Kidney (tissue), 14 donors: ENCODE data around the gene ZC3H8. TPM values are rescaled to one million over a fixed set of nuclear protein-coding genes. Genes with fewer than 3 reads are reported as not detected.

Source experiments
- DNase-seq, 5 donors: peaks; one replicate each; pipeline ENCODE4 v3.0.0-alpha.2; 2013 to 2020
- FAIRE-seq: peaks from 2 replicates; lab custom pipeline; 2012; peaks lifted over from hg19 to GRCh38; lab: Jason Lieb, UNC
- H3K27ac ChIP-seq, 2 donors: one replicate each; pipeline ENCODE4 v1.7.0; 2013; ENCODE audit warnings: low read depth in 2 of 2, low read length in 2 of 2, inconsistent platforms in 1 of 2
- H3K27me3 ChIP-seq: one replicate; pipeline ENCODE4 v1.7.1; 2013; ENCODE audit warnings: low read length, inconsistent platforms; ENCODE audit not compliant: control insufficient read depth, insufficient read depth
- H3K36me3 ChIP-seq, 3 donors: one replicate each; pipeline versions ENCODE4 v1.7.0 to v1.7.1; 2013; ENCODE audit warnings: low read length in 3 of 3, control low read depth in 1 of 3, inconsistent platforms in 1 of 3; ENCODE audit not compliant: insufficient read depth in 3 of 3, control insufficient read depth in 2 of 3
- H3K4me1 ChIP-seq, 3 donors: one replicate each; pipeline versions ENCODE4 v1.7.0 to v1.7.1; 2013; ENCODE audit warnings: low read length in 3 of 3, inconsistent platforms in 1 of 3, low read depth in 1 of 3; ENCODE audit not compliant: control insufficient read depth in 2 of 3, insufficient read depth in 2 of 3
- H3K4me3 ChIP-seq, 3 donors: one replicate each; pipeline versions ENCODE4 v1.7.0 to v1.8.1; 2013; ENCODE audit warnings: low read length in 3 of 3, control low read depth in 1 of 3, inconsistent platforms in 1 of 3
- H3K9ac ChIP-seq, 3 donors: one replicate each; pipeline versions ENCODE4 v1.7.0 to v1.7.1; 2013; ENCODE audit warnings: low read length in 3 of 3, control low read depth in 1 of 3, inconsistent platforms in 1 of 3
- H3K9me3 ChIP-seq, 3 donors: one replicate each; pipeline versions ENCODE4 v1.7.0 to v1.7.1; 2013; ENCODE audit warnings: low read length in 3 of 3, control low read depth in 1 of 3, inconsistent platforms in 1 of 3; ENCODE audit not compliant: control insufficient read depth in 2 of 3, insufficient read depth in 1 of 3
- intact Hi-C: fragments of 100-400 bp; cut with DNase I; formaldehyde crosslinking; loops from one replicate; pipeline ENCODE4 v1.11.1; 2022
- polyA plus RNA-seq: library from polyadenylated mRNA; stranded (reverse); fragments of 350-450 nt; fragmentation: Illumina TruSeq; extraction: RNeasy Lipid Tissue Mini Kit (QIAGEN cat#74804); gene quantifications from one replicate; pipeline ENCODE4 v1.2.3, GENCODE V29; 2014; ENCODE audit warnings: low read depth, low replicate concordance; ENCODE audit not compliant: insufficient read depth
- total RNA-seq: library from RNA; stranded (reverse); fragmentation: NEBNext Ultra II Directional; extraction: Animal tissue kit (Norgen Biotek cat#: 25700); gene quantifications from one replicate; pipeline ENCODE4 v1.2.1, GENCODE V29; 2021
- TF ChIP-seq, protein P1 (sequence below): IDR thresholded peaks from 3 replicates; pipeline ENCODE4 v1.5.1; 2012; ENCODE audit warnings: mild to moderate bottlenecking, moderate library complexity, borderline replicate concordance; ENCODE audit not compliant: insufficient read depth; ENCODE audit errors: extremely low read depth
- donor health status: control.
- donor health status: control.
- donor health status: control.
- donor health status: control.
- donor health status: control.
- donor health status: DM: yes; HTN: yes; CAD: no.
- donor health status: Normal renal cell carcinoma (clear cell type).

Gene ZC3H8
- total and polyA plus RNA-seq, 2 donors from 2014 or later = 6.8 to 8.3 TPM

DNA sequence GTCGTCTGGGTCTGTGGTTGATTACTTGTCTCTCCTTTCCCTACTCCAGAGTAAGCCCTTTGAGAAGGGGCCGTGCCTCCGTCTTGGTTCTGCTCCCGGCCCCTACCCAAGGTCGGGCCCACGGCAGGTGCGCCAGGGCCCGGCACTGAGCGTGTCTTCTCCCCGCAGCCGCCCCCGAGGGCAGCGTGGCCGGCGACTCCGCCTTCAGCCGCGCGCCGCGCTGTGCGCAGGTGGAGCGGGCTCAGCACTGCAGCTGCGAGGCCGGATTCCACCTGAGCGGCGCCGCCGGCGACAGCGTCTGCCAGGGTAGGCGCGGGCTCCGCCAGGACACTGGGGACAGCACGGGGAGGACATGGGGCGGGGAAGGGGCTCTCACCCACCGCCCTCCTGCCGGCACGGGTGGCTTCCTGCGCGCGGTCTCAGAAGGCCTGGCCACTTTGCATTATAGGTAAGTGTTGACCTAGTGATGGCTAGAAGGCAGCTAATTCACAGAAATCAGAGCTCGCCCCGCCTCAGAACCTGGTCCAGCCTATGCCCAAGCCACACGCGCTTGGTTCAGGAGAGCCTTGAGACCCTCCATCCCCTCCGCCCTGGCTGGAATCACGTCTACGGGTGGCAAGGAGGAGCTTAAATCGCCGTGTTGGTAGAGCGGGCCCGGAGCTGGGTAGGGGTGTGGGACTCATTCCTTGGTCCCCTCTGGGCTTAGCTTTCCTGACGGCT is 73.1 kb downstream of the ZC3H8 start:
- FAIRE-seq (no peak), DNase-seq (peak in 4 of 5 donors; percentile 46 to 59 (median 56))
- no peak overlapping the region for H3K4me3 ChIP-seq
- H3K9ac ChIP-seq = no peak overlapping the region
- H3K27me3 ChIP-seq = no peaks in the 10 kb centered on the region
- H3K9me3 ChIP-seq = peaks cover 0 to 7% (median 0%) of the 10 kb centered on the region in 3 donors
- no peaks in the 10 kb centered on the region for H3K4me1 ChIP-seq
- TF ChIP-seq, protein P1, sequence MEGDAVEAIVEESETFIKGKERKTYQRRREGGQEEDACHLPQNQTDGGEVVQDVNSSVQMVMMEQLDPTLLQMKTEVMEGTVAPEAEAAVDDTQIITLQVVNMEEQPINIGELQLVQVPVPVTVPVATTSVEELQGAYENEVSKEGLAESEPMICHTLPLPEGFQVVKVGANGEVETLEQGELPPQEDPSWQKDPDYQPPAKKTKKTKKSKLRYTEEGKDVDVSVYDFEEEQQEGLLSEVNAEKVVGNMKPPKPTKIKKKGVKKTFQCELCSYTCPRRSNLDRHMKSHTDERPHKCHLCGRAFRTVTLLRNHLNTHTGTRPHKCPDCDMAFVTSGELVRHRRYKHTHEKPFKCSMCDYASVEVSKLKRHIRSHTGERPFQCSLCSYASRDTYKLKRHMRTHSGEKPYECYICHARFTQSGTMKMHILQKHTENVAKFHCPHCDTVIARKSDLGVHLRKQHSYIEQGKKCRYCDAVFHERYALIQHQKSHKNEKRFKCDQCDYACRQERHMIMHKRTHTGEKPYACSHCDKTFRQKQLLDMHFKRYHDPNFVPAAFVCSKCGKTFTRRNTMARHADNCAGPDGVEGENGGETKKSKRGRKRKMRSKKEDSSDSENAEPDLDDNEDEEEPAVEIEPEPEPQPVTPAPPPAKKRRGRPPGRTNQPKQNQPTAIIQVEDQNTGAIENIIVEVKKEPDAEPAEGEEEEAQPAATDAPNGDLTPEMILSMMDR = no peak
- no peaks in the 10 kb centered on the region for H3K36me3 ChIP-seq
- intact Hi-C loops = no loop called here
- H3K27ac ChIP-seq = no peak overlapping the region

GRCh38 chr2:112175958-112176573 is 78.8 kb downstream of the ZC3H8 start:
- Histone ChIP-seq H3K36me3 (no peaks in the 10 kb centered on the region), H3K9ac (no peak overlapping the region), H3K27me3 (no peaks in the 10 kb centered on the region), H3K9me3 (peaks cover 0 to 7% (median 0%) of the 10 kb centered on the region in 3 donors), H3K27ac (no peak overlapping the region), H3K4me1 (no peaks in the 10 kb centered on the region), H3K4me3 (no peak overlapping the region)
- TF ChIP-seq, protein P1 = no peak
- DNase-seq = no peak
- no peak for FAIRE-seq
- intact Hi-C loops = no loop called here

DNA sequence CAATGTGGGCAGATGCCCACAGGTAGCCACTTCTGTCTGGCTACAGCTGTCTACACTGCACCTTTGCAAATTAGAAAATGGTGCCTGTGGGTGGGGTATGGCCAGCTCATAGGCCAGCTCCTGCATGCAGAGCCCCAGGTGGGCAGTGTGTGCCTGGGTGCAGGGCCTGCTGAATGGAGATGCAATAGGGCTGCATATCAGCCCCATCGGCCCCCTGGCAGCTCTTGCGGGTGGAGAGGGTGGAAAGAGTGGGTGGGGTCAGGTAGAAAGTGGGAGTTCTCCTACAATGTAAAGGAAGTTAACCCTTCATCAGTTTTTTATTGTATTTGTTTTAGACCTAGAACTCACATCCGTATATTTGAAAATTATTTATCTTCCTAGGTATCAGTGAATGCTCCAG is 79.5 kb downstream of the ZC3H8 start:
- FAIRE-seq = no peak
- TF ChIP-seq, protein P1 = no peak
- H3K9me3 ChIP-seq = peaks cover 0 to 7% (median 0%) of the 10 kb centered on the region in 3 donors
- no peaks in the 10 kb centered on the region for H3K36me3 ChIP-seq
- H3K4me3 ChIP-seq = no peak overlapping the region
- no peak for DNase-seq
- no peak overlapping the region for H3K27ac ChIP-seq
- intact Hi-C loops = no loop called here
- no peak overlapping the region for H3K9ac ChIP-seq
- H3K27me3 ChIP-seq = no peaks in the 10 kb centered on the region
- H3K4me1 ChIP-seq = no peaks in the 10 kb centered on the region
